Neural progenitor cell (in vitro differentiated cells): Measurements from ENCODE around the gene CCDC78. TPM values are rescaled to one million over a fixed set of nuclear protein-coding genes. Genes with fewer than 3 reads are reported as not detected.
A peak's percentile ranks its signal among the peaks of the same experiment; 100 is the strongest.

Source experiments
- DNase-seq: peaks from one replicate; pipeline ENCODE4 v3.0.0-alpha.2; 2016; ENCODE audit warnings: low spot score
- H2AFZ ChIP-seq: fragments of 200-600 bp; sonication (generic); replicated peaks from 2 replicates; pipeline ENCODE4 v1.6.1; 2016; ENCODE audit warnings: antibody characterized with exemption
- H3F3A ChIP-seq: fragments of 200-600 bp; sonication (generic); 2 replicates; pipeline ENCODE4 v1.6.1; 2016; ENCODE audit warnings: antibody characterized with exemption, low read depth
- H3K27ac ChIP-seq: fragments of 200-600 bp; sonication (generic); 2 replicates; pipeline ENCODE4 v1.5.1; 2016; ENCODE audit warnings: mild to moderate bottlenecking
- H3K27me3 ChIP-seq: fragments of 200-600 bp; sonication (generic); 2 replicates; pipeline ENCODE4 v1.6.1; 2016; ENCODE audit warnings: mild to moderate bottlenecking, moderate library complexity
- H3K36me3 ChIP-seq: fragments of 200-600 bp; sonication (generic); 2 replicates; pipeline ENCODE4 v1.5.1; 2016
- H3K4me1 ChIP-seq: fragments of 200-600 bp; sonication (generic); 2 replicates; pipeline ENCODE4 v1.6.1; 2016; ENCODE audit warnings: mixed run types
- H3K4me2 ChIP-seq: fragments of 200-600 bp; sonication (generic); 2 replicates; pipeline ENCODE4 v1.6.1; 2016
- H3K4me3 ChIP-seq: fragments of 200-600 bp; sonication (generic); 2 replicates; pipeline ENCODE4 v1.5.1; 2016
- H3K79me2 ChIP-seq: fragments of 200-600 bp; sonication (generic); 2 replicates; pipeline ENCODE4 v1.6.1; 2016; ENCODE audit warnings: low read depth
- H3K9ac ChIP-seq: fragments of 200-600 bp; sonication (generic); 2 replicates; pipeline ENCODE4 v1.6.1; 2016
- H3K9me3 ChIP-seq: fragments of 200-600 bp; sonication (generic); 2 replicates; pipeline ENCODE4 v1.5.1; 2016; ENCODE audit warnings: low read depth
- H4K20me1 ChIP-seq: fragments of 200-600 bp; sonication (generic); 2 replicates; pipeline ENCODE4 v1.6.1; 2016; ENCODE audit warnings: low read depth
- H3K27ac Mint-ChIP-seq: 3 replicates; pipeline ENCODE4 v1.8.0; 2021; ENCODE audit warnings: mixed read lengths
- H3K27me3 Mint-ChIP-seq: 2 replicates; pipeline ENCODE4 v1.8.0; 2022; ENCODE audit warnings: low read depth, mild to moderate bottlenecking, inconsistent platforms, moderate library complexity, mixed read lengths; ENCODE audit not compliant: insufficient read depth
- H3K36me3 Mint-ChIP-seq: 3 replicates; pipeline ENCODE4 v1.8.0; 2021; ENCODE audit warnings: mixed read lengths
- H3K4me1 Mint-ChIP-seq: 3 replicates; pipeline ENCODE4 v1.8.0; 2021; ENCODE audit warnings: mixed read lengths
- H3K4me3 Mint-ChIP-seq: 3 replicates; pipeline ENCODE4 v1.8.0; 2021; ENCODE audit warnings: mild to moderate bottlenecking, moderate library complexity, mixed read lengths
- H3K9me3 Mint-ChIP-seq: 3 replicates; pipeline ENCODE4 v1.8.0; 2020; ENCODE audit warnings: mixed read lengths
- CTCF ChIP-seq: fragments of 200-600 bp; sonication (generic); IDR thresholded peaks from 2 replicates; pipeline ENCODE4 v1.5.1; 2017; ENCODE audit warnings: antibody characterized with exemption, mild to moderate bottlenecking
- EZH2 ChIP-seq: fragments of 200-600 bp; sonication (generic); IDR thresholded peaks from 2 replicates; pipeline ENCODE4 v1.6.1; 2017; ENCODE audit warnings: antibody characterized with exemption, mild to moderate bottlenecking, moderate library complexity
- EZH2phosphoT487 ChIP-seq: fragments of 200-600 bp; sonication (generic); IDR thresholded peaks from 2 replicates; pipeline ENCODE4 v1.6.1; 2017; ENCODE audit warnings: antibody characterized with exemption
- total RNA-seq: library from RNA; depleted of rRNA; stranded (reverse); fragments of >200 nt; gene quantifications from 2 replicates; pipeline ENCODE4 v1.2.3, GENCODE V29; 2015; ENCODE audit warnings: low replicate concordance

The CCDC78 gene
- total RNA-seq, 1 donor from 2014 or later: 0.67 TPM

- no peaks in the 10 kb centered on the region for H3K36me3 ChIP-seq
- H3K36me3 Mint-ChIP-seq: peaks cover 2% of the 10 kb centered on the region
- H3K27me3 ChIP-seq: no peaks in the 10 kb centered on the region
- no peaks in the 10 kb centered on the region for H4K20me1 ChIP-seq
- H3K9ac ChIP-seq: no peak overlapping the region
- no peaks in the 10 kb centered on the region for H3K9me3 ChIP-seq
- DNase-seq: no peak
- no peaks in the 10 kb centered on the region for H3K9me3 Mint-ChIP-seq
- peaks cover 8% of the 10 kb centered on the region for H3K79me2 ChIP-seq
- no peak overlapping the region for H3K27ac ChIP-seq
- no peak overlapping the region for H3K27ac Mint-ChIP-seq
- H3K4me1 ChIP-seq: peaks cover 5% of the 10 kb centered on the region
- peaks cover 4% of the 10 kb centered on the region for H3F3A ChIP-seq
- TF ChIP-seq CTCF (no peak), EZH2phosphoT487 (no peak), EZH2 (no peak)
- H3K4me2 ChIP-seq: no peak overlapping the region
- peak overlapping the region; percentile 90 for H3K4me3 Mint-ChIP-seq
- no peak overlapping the region for H2AFZ ChIP-seq
- peaks cover 3% of the 10 kb centered on the region for H3K27me3 Mint-ChIP-seq
- no peak overlapping the region for H3K4me3 ChIP-seq
- peaks cover 10% of the 10 kb centered on the region for H3K4me1 Mint-ChIP-seq
Measured at GRCh38 chr16:741986-742629, 15.9 kb upstream of the CCDC78 start.

GRCh38 chr16:740764-741505 lies 14.7 kb upstream of the CCDC78 start, which contains the start of gene CIAO3:
CIAO3 (minus strand) TSS chr16:740997; CDS start chr16:740985, 12 bp downstream.
- Histone ChIP-seq H3K4me1 (peaks cover 5% of the 10 kb centered on the region), H3K9ac (peak within 1 kb of the TSS; percentile 71), H3K36me3 (no peaks in the 10 kb centered on the region), H3K9me3 (no peaks in the 10 kb centered on the region), H3K27me3 (no peaks in the 10 kb centered on the region), H2AFZ (peak within 1 kb of the TSS; percentile 83), H3K4me2 (peak within 1 kb of the TSS; percentile 98), H4K20me1 (no peaks in the 10 kb centered on the region), H3F3A (peaks cover 4% of the 10 kb centered on the region), H3K79me2 (peaks cover 8% of the 10 kb centered on the region), H3K27ac (no peak within 1 kb of the TSS), H3K4me3 (peak within 1 kb of the TSS; percentile 95)
- H3K4me3 Mint-ChIP-seq: peak within 1 kb of the TSS; percentile 90
- TF ChIP-seq EZH2: no peak
- TF ChIP-seq CTCF: peak; percentile 89
- peak; percentile 97 for DNase-seq
- no peaks in the 10 kb centered on the region for H3K9me3 Mint-ChIP-seq
- peaks cover 2% of the 10 kb centered on the region for H3K36me3 Mint-ChIP-seq
- peaks cover 3% of the 10 kb centered on the region for H3K27me3 Mint-ChIP-seq
- H3K27ac Mint-ChIP-seq: no peak within 1 kb of the TSS
- peaks cover 8% of the 10 kb centered on the region for H3K4me1 Mint-ChIP-seq

GRCh38 chr16:740459-740763 lies 14.2 kb upstream of the CCDC78 start:
- Histone ChIP-seq H3K4me2 (peak overlapping the region; percentile 98), H3K4me3 (peak overlapping the region; percentile 95), H3K79me2 (peaks cover 8% of the 10 kb centered on the region), H3K9me3 (no peaks in the 10 kb centered on the region), H3K27ac (no peak overlapping the region), H3K36me3 (no peaks in the 10 kb centered on the region), H4K20me1 (no peaks in the 10 kb centered on the region), H2AFZ (peak overlapping the region; percentile 36), H3K4me1 (peaks cover 5% of the 10 kb centered on the region), H3K27me3 (no peaks in the 10 kb centered on the region), H3K9ac (peak overlapping the region; percentile 71), H3F3A (peaks cover 4% of the 10 kb centered on the region)
- Mint-ChIP-seq H3K27ac (no peak overlapping the region), H3K27me3 (peaks cover 3% of the 10 kb centered on the region), H3K4me3 (peak overlapping the region; percentile 85), H3K4me1 (peaks cover 8% of the 10 kb centered on the region), H3K36me3 (peaks cover 2% of the 10 kb centered on the region), H3K9me3 (no peaks in the 10 kb centered on the region)
- DNase-seq: peak; percentile 35
- TF ChIP-seq EZH2 (no peak), EZH2phosphoT487 (no peak), CTCF (no peak)
